ENCODE results near the gene UBR3. TPM values are rescaled to one million over a fixed set of nuclear protein-coding genes. Genes with fewer than 3 reads are reported as not detected.

The UBR3 gene
- total RNA-seq, 1 experiment from 2014 or later, result 21.9 TPM

GRCh38 chr2:169997140-169997887 is 170.1 kb downstream of the UBR3 start:
- Histone ChIP-seq H3K4me1 (ENCODE audit: insufficient read depth, low read length) (no peaks in the 10 kb centered on the region), H3K27ac (ENCODE audit: insufficient read length, low read depth, low read length) (no peak overlapping the region), H4K5ac (ENCODE audit: insufficient read length, low read depth, low read length) (no peak overlapping the region), H3K18ac (ENCODE audit: insufficient read length, low read depth, low read length) (no peak overlapping the region), H3T11ph (ENCODE audit: low read length) (no peak overlapping the region), H2BK20ac (ENCODE audit: low read depth, low read length, poor library complexity, severe bottlenecking) (no peak overlapping the region), H3K79me1 (ENCODE audit: insufficient read depth, low read depth, low read length, poor library complexity, severe bottlenecking) (no peaks in the 10 kb centered on the region), H3K9me3 (ENCODE audit: control insufficient read depth, low read depth, low read length) (no peaks in the 10 kb centered on the region), H3K23me2 (ENCODE audit: insufficient read length, low read depth, low read length, poor library complexity, severe bottlenecking) (no peaks in the 10 kb centered on the region), H3K9ac (ENCODE audit: extremely low read depth, insufficient read length, low read length) (no peak overlapping the region), H4K8ac (replicated peaks; ENCODE audit: insufficient read length, low read depth, low read length) (no peak overlapping the region), H2BK5ac (ENCODE audit: insufficient read length, low read length) (no peak overlapping the region), H3K14ac (ENCODE audit: insufficient read depth, low read length) (no peak overlapping the region; the same call in 1 of the 2 replicates), H2BK120ac (ENCODE audit: low read depth, low read length, poor library complexity, severe bottlenecking) (no peak overlapping the region), H3K56ac (ENCODE audit: insufficient read length, low read depth, low read length) (no peak overlapping the region), H4K91ac (ENCODE audit: insufficient read length, low read depth, low read length) (no peak overlapping the region), H2BK12ac (ENCODE audit: insufficient read length, low read depth, low read length) (no peak overlapping the region), H2AFZ (ENCODE audit: low read length) (no peak overlapping the region), H3K79me2 (ENCODE audit: insufficient read depth, low read length) (no peaks in the 10 kb centered on the region), H2BK15ac (ENCODE audit: low read depth, low read length) (no peak overlapping the region), H3K27me3 (ENCODE audit: insufficient read depth, low read length) (no peaks in the 10 kb centered on the region), H3K4ac (ENCODE audit: low read depth, low read length) (no peak overlapping the region), H4K20me1 (ENCODE audit: control insufficient read depth, insufficient read depth, insufficient read length) (no peaks in the 10 kb centered on the region), H2AK5ac (ENCODE audit: insufficient read length, low read length) (no peak overlapping the region), H3K4me2 (ENCODE audit: insufficient read depth, insufficient read length, low read length) (no peak overlapping the region), H3K23ac (ENCODE audit: insufficient read length, low read depth, low read length) (no peak overlapping the region)
- Mint-ChIP-seq H3K4me3 (no peak overlapping the region), H3K36me3 (ENCODE audit: insufficient read depth in 1 of 3, low read depth in 3 of 3) (peaks cover 13 to 44% (median 31%) of the 10 kb centered on the region in 3 experiments; a peak in 6 of 7 replicates), H3K4me1 (peaks cover 0 to 1% of the 10 kb centered on the region in 2 experiments; a peak in 1 of 4 replicates), H3K27ac (no peak overlapping the region), H3K27me3 (ENCODE audit: low read depth) (no peaks in the 10 kb centered on the region), H3K9me3 (peaks cover 4 to 12% of the 10 kb centered on the region in 2 experiments; a peak in 3 of 5 replicates)
- no CpG with 5 or more reads among the region's 9 CpGs for WGBS (ENCODE audit: extremely low coverage, insufficient read length, low lambda C conversion rate)
- no peak for DNase-seq
- TF ChIP-seq CTCF (conservative IDR thresholded peaks at IDR 0.05), result no peak

Measured in H9 (cell line).